Testis (tissue), 3 donors: Measurements from ENCODE around the gene MLC1. TPM values are rescaled to one million over a fixed set of nuclear protein-coding genes. Genes with fewer than 3 reads are reported as not detected.

Source experiments
- DNase-seq: peaks from one replicate; pipeline ENCODE4 v3.0.0-alpha.2; 2019
- H3K27ac ChIP-seq, 2 donors: fragments of 200-600 bp; sonication (generic); one replicate each; pipeline ENCODE4 v1.5.1; 2019
- H3K27me3 ChIP-seq: fragments of 200-600 bp; sonication (generic); one replicate; pipeline ENCODE4 v1.5.1; 2019
- H3K36me3 ChIP-seq: fragments of 200-600 bp; sonication (generic); one replicate; pipeline ENCODE4 v1.5.1; 2017; ENCODE audit warnings: low read depth; ENCODE audit errors: missing control alignments
- H3K4me1 ChIP-seq: fragments of 200-600 bp; sonication (generic); one replicate; pipeline ENCODE4 v1.5.1; 2019
- H3K4me3 ChIP-seq, 2 donors: fragments of 200-600 bp; sonication (generic); one replicate each; pipeline ENCODE4 v1.5.1; 2017 to 2019
- H3K9me3 ChIP-seq: fragments of 200-600 bp; sonication (generic); one replicate; pipeline ENCODE4 v1.5.1; 2017
- POLR2A ChIP-seq: fragments of 450-650 bp; IDR thresholded peaks from one replicate; pipeline ENCODE4 v1.6.1; 2017; ENCODE audit warnings: antibody characterized with exemption, mild to moderate bottlenecking, moderate library complexity
- WGBS, 2 donors: methylation state at CpG; one replicate each; pipeline ENCODE4 v1.1.5; 2018; 5-methylcytosine and 5-hydroxymethylcytosine counted together
- intact Hi-C: fragments of 100-400 bp; cut with DNase I; formaldehyde crosslinking; loops from one replicate; pipeline ENCODE4 v1.15.1; 2023; ENCODE audit warnings: low total_unique reads
- polyA plus RNA-seq: library from polyadenylated mRNA; stranded (reverse); fragments of 350-450 nt; fragmentation: Illumina TruSeq; extraction: RNeasy Lipid Tissue Mini Kit (QIAGEN cat#74804); gene quantifications from one replicate; pipeline ENCODE4 v1.2.3, GENCODE V29; 2014; ENCODE audit warnings: low read depth, low replicate concordance; ENCODE audit not compliant: insufficient read depth
- total RNA-seq, 2 donors: library from RNA; depleted of rRNA; stranded (reverse); fragments of >200 nt; gene quantifications; one replicate each; pipeline ENCODE4 v1.2.3, GENCODE V29; 2016
- TF ChIP-seq, protein P1 (sequence below), 3 experiments: fragments of 450-650 bp in 2 of 3; fragments of 200-600 bp in 1 of 3; sonication (generic) in 1 of 3; IDR thresholded peaks; one replicate each; pipeline ENCODE4 v1.5.1; 2016 to 2019; ENCODE audit warnings: antibody characterized with exemption in 3 of 3, mild to moderate bottlenecking in 2 of 3, moderate library complexity in 1 of 3

The MLC1 gene
- total and polyA plus RNA-seq, 3 donors from 2014 or later, result 1.3 to 1.5 (median 1.3) TPM

DNA sequence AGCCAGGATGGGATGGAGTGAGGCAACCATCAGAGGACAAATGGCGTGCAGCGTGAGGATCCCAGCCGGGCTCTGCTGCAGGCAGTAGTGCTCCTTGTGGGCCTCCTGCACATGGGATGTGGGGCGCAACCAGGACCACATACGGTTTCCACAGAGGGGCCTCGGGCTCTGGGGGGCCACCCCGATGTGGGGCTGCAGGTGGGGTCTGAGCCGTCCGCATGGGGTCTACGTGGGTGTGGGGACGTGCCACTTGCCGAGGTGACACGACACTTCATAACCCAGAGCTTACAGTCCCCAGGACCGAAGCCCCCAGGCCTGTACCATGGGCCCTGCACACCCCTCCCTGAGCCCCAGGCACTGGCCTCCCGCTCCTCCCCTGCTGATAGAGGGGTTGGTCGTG is 37.9 kb downstream of the MLC1 start:
- no peaks in the 10 kb centered on the region for H3K9me3 ChIP-seq
- intact Hi-C loops, result no loop called here
- 88% methylated on average over 16 of the region's 16 CpGs; no CpG with 5 or more reads in 1 of the 2 donors for WGBS, 2 donors
- H3K4me1 ChIP-seq, result no peaks in the 10 kb centered on the region
- no peak overlapping the region for H3K4me3 ChIP-seq
- no peak overlapping the region for H3K27ac ChIP-seq
- no peak for DNase-seq
- TF ChIP-seq POLR2A, result no peak
- TF ChIP-seq, protein P1, sequence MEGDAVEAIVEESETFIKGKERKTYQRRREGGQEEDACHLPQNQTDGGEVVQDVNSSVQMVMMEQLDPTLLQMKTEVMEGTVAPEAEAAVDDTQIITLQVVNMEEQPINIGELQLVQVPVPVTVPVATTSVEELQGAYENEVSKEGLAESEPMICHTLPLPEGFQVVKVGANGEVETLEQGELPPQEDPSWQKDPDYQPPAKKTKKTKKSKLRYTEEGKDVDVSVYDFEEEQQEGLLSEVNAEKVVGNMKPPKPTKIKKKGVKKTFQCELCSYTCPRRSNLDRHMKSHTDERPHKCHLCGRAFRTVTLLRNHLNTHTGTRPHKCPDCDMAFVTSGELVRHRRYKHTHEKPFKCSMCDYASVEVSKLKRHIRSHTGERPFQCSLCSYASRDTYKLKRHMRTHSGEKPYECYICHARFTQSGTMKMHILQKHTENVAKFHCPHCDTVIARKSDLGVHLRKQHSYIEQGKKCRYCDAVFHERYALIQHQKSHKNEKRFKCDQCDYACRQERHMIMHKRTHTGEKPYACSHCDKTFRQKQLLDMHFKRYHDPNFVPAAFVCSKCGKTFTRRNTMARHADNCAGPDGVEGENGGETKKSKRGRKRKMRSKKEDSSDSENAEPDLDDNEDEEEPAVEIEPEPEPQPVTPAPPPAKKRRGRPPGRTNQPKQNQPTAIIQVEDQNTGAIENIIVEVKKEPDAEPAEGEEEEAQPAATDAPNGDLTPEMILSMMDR (IDR thresholded peaks at IDR 0.05), result no peak
- no peaks in the 10 kb centered on the region for H3K36me3 ChIP-seq
- H3K27me3 ChIP-seq, result no peaks in the 10 kb centered on the region

DNA sequence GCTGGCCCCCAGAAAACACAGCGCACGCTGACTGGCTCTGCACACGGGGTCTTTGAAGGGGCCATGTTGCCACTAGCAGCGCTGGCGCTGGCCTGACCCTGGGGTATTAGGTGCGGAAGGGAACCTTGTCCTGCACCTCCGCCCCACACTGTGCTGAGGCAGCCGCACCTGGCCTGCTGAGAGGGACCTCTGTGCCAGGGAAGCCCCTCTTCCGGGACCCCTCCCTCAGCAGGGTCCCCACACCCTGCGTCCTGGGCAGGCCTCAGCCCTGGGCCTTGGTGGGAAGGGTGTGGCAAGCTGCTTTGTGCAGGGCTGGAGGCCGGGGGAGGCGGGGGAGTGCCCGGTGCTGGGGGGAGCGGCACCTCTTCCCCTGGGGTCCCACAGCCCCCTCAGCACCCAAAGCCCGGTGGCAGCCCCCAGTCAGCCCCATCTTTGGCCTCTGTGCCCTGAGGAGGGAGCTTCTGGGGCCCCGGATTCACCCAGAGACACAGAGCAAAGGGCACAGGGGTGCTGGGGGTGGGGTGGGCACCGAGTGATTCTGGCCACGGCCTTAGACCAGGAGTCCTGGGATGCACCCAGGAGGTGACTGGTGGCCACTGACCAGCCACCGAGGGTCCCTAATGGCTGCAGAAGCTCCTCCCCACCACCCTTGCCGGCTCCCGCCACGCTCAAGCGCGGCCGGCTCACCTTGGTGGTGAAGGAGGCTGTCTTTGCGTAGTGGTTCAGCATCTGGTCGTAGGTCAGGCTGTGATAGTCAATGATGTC is 38.6 kb downstream of the MLC1 start:
- H3K4me1 ChIP-seq, result no peaks in the 10 kb centered on the region
- H3K36me3 ChIP-seq, result no peaks in the 10 kb centered on the region
- H3K27me3 ChIP-seq, result no peaks in the 10 kb centered on the region
- no peak for DNase-seq
- H3K27ac ChIP-seq, result no peak overlapping the region
- whole genome bisulfite sequencing, 2 donors, result 89 to 94% methylated on average over 7 to 27 of the region's 27 CpGs
- no peak overlapping the region for H3K4me3 ChIP-seq
- intact Hi-C loops, result no loop called here
- no peak for TF ChIP-seq POLR2A
- TF ChIP-seq, protein P1 (IDR thresholded peaks at IDR 0.05), result no peak
- H3K9me3 ChIP-seq, result no peaks in the 10 kb centered on the region

DNA sequence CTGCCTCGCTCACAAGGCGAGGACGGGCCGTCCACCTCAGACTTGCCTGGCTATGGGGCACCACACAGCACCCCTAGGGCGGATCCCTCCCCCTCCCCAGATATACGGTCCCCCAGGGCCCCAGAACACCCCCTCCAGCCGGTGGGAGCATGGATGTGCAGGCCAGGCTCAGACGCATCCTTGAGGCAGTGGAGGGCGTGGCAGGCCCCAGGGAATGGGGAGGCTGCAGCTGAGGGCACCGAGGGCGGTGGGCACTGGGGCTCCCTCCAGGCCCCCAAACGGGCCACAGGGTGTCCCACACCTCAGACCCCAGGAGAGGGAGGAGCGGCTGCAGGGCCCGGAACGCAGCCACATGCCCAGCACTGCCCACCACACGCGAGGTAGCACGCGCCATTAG is 39.2 kb downstream of the MLC1 start:
- intact Hi-C loops, result no loop called here
- no peak for DNase-seq
- Histone ChIP-seq H3K27me3 (no peaks in the 10 kb centered on the region), H3K36me3 (no peaks in the 10 kb centered on the region), H3K4me1 (no peaks in the 10 kb centered on the region), H3K27ac (no peak overlapping the region), H3K9me3 (no peaks in the 10 kb centered on the region), H3K4me3 (no peak overlapping the region)
- 78 to 79% methylated on average over 10 to 19 of the region's 19 CpGs for WGBS, 2 donors
- no peak for TF ChIP-seq POLR2A
- TF ChIP-seq, protein P1 (IDR thresholded peaks at IDR 0.05), result no peak

DNA sequence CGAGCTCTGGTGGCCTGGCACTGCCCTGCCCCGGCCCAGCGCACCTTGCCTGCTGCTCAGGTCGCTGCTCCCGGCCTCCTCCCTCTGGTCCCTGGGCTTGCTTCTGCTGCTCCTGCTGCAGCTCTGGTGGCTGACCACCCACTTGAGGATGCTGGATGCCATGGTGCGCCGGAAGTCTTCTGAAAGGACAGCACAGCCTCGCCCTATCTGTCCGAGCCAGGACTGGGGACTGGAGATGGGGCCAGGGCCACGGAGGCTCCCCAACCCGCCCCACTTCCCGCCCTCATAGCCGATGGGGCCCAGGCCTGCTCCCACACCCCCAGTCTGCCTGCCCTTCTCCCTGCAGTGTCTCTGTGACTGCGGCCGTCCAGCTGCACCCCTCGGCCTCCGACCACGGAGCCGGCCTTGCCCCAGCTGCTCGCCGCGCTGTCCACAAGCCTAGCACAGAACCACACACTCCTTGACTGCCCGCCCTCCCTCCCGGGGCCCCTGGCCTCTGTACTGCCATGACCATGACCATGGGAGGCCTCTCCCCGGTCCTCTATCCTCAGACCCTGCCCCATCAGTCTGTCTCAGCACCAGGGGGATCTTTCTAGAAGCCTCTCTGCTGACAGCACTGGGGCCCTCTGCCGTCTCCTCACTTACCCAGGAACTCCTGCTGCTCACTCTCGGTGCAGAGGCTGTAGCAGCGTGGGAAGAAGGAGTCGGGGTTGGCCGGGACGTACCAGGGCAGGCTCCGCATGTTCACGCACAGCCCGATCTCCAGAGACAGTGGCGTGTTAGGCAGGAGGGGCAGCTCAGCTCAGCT is 39.8 kb downstream of the MLC1 start:
- DNase-seq, result no peak
- TF ChIP-seq, protein P1 (IDR thresholded peaks at IDR 0.05), result no peak
- no peak for TF ChIP-seq POLR2A
- intact Hi-C loops, result no loop called here
- Histone ChIP-seq H3K27ac (no peak overlapping the region), H3K36me3 (no peaks in the 10 kb centered on the region), H3K4me3 (no peak overlapping the region), H3K9me3 (no peaks in the 10 kb centered on the region), H3K4me1 (no peaks in the 10 kb centered on the region), H3K27me3 (no peaks in the 10 kb centered on the region)
- WGBS, 2 donors, result 78 to 85% methylated on average over 10 to 35 of the region's 35 CpGs
